Panc1 (cell line): ENCODE measurements around the gene KCND3. TPM values are rescaled to one million over a fixed set of nuclear protein-coding genes. Genes with fewer than 3 reads are reported as not detected.

Source experiments
- ATAC-seq: fragments of 200-7000 bp; cut with Tn5 transposase; 2 replicates; pipeline ENCODE4 v1.9.1; 2020; ENCODE audit warnings: mild to moderate bottlenecking, moderate library complexity
- BruUV-seq: library from RNA; stranded (reverse); fragments of 400-500 nt; replicated peaks from 2 replicates; lab custom pipeline; 2021; lab: Mats Ljungman, UMichigan
- CTCF ChIA-PET: fragments of 300-600 bp; sonication (Branson Sonifier 250); formaldehyde crosslinking; loops from one replicate; lab custom pipeline; 2022; ENCODE audit warnings: antibody characterized with exemption; lab: Charles Lee
- POLR2A ChIA-PET: fragments of 300-600 bp; sonication (Branson Sonifier 250); formaldehyde crosslinking; loops from one replicate; lab custom pipeline; 2022; ENCODE audit warnings: antibody characterized with exemption; lab: Charles Lee
- DNase-seq: peaks from one replicate; pipeline ENCODE4 v3.0.0-alpha.2; 2010; ENCODE audit warnings: low read depth, low spot score
- H3K27ac ChIP-seq: 2 replicates; pipeline ENCODE4 v1.5.1; 2011; ENCODE audit warnings: mild to moderate bottlenecking, low read length, inconsistent platforms
- H3K27me3 ChIP-seq: fragments of 200-500 bp; sonication (Bioruptor generic); 2 replicates; pipeline ENCODE4 v1.6.0; 2014; ENCODE audit warnings: low read length, inconsistent platforms; ENCODE audit not compliant: control insufficient read depth, insufficient read depth
- H3K36me3 ChIP-seq: fragments of 200-500 bp; sonication (Bioruptor generic); 2 replicates; pipeline ENCODE4 v1.5.1; 2014; ENCODE audit warnings: inconsistent platforms, mild to moderate bottlenecking, low read length, moderate library complexity; ENCODE audit not compliant: control insufficient read depth, insufficient read depth
- H3K4me1 ChIP-seq: 2 replicates; pipeline ENCODE4 v1.5.1; 2011; ENCODE audit warnings: inconsistent platforms, mild to moderate bottlenecking, low read length, moderate library complexity; ENCODE audit not compliant: control insufficient read depth, insufficient read depth
- H3K4me3 ChIP-seq, 2 experiments: 2 replicates each; pipeline ENCODE4 v1.5.1; 2011 to 2012; ENCODE audit warnings: low read depth in 2 of 2, low read length in 2 of 2, mild to moderate bottlenecking in 2 of 2, inconsistent platforms in 1 of 2, moderate library complexity in 1 of 2
- H3K9me3 ChIP-seq: fragments of 200-500 bp; sonication (Bioruptor generic); 2 replicates; pipeline ENCODE4 v1.5.1; 2014; ENCODE audit warnings: low read depth, mild to moderate bottlenecking, inconsistent platforms, low read length, moderate library complexity; ENCODE audit not compliant: control insufficient read depth, insufficient read depth
- POLR2AphosphoS5 ChIP-seq: IDR thresholded peaks from 2 replicates; pipeline ENCODE4 v1.6.1; 2012; ENCODE audit warnings: mild to moderate bottlenecking, low read depth, low read length, moderate library complexity
- SIN3A ChIP-seq: IDR thresholded peaks from 2 replicates; pipeline ENCODE4 v1.6.1; 2012; ENCODE audit warnings: low read depth, mild to moderate bottlenecking, low read length, moderate library complexity, borderline replicate concordance; ENCODE audit not compliant: insufficient read depth
- TCF7L2 ChIP-seq: IDR thresholded peaks from 2 replicates; pipeline ENCODE4 v1.6.1; 2011; ENCODE audit warnings: mild to moderate bottlenecking, low read depth, low read length, inconsistent platforms
- in situ Hi-C: cut with HindIII; loops from 2 replicates; pipeline ENCODE4 v1.10.0; 2016; ENCODE audit warnings: low sequenced_read_pairs, low pct_unique_long_range_greater_than_20kb
- intact Hi-C: fragments of 100-400 bp; cut with micrococcal nuclease; formaldehyde crosslinking; loops from one replicate; pipeline ENCODE4 v1.10.0; 2022; ENCODE audit not compliant: unreplicated experiment
- total RNA-seq: library from RNA; stranded (reverse); gene quantifications from one replicate; pipeline ENCODE4 v1.2.1, GENCODE V29; 2021; ENCODE audit not compliant: unreplicated experiment
- TF ChIP-seq, protein P1 (sequence below), 2 experiments: IDR thresholded peaks; 2 replicates each; pipeline ENCODE4 v1.6.1; 2011 to 2012; ENCODE audit warnings: low read depth in 2 of 2, control low read depth in 1 of 2, low read length in 1 of 2, mild to moderate bottlenecking in 1 of 2, moderate library complexity in 1 of 2; ENCODE audit not compliant: insufficient read depth in 1 of 2
- TF ChIP-seq, protein P2 (sequence below): fragments of 450-650 bp; IDR thresholded peaks from 2 replicates; pipeline ENCODE4 v1.5.1; 2017; ENCODE audit warnings: mild to moderate bottlenecking

Gene KCND3
- total RNA-seq, 1 experiment from 2014 or later = not detected

DNA sequence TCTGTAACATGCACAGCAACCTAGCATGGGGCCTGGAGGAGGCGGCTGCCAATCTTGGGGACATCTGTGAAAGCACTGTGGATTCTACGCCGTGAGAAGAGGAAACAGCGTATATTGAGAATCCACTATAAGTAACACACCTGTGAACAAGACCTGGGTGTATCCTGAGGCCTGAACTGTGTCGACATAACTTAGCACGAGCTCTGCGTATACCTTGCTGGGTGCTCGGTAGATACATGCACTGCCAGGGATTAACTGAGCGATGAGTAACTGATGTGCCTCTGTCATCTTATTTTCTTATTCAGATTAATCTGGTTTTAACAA is 175.2 kb downstream of the KCND3 start:
- no peak for DNase-seq
- Histone ChIP-seq H3K36me3 (no peaks in the 10 kb centered on the region), H3K4me1 (no peaks in the 10 kb centered on the region), H3K9me3 (no peaks in the 10 kb centered on the region), H3K27ac (no peak overlapping the region), H3K4me3 (no peak overlapping the region), H3K27me3 (no peaks in the 10 kb centered on the region)
- intact Hi-C loops (no loop called here), in situ Hi-C loops (no loop called here)
- ChIA-PET CTCF (no interaction called here), POLR2A (no interaction called here)
- ATAC-seq = no peak
- no peak for TF ChIP-seq POLR2AphosphoS5
- TF ChIP-seq SIN3A = no peak
- TF ChIP-seq, protein P1, sequence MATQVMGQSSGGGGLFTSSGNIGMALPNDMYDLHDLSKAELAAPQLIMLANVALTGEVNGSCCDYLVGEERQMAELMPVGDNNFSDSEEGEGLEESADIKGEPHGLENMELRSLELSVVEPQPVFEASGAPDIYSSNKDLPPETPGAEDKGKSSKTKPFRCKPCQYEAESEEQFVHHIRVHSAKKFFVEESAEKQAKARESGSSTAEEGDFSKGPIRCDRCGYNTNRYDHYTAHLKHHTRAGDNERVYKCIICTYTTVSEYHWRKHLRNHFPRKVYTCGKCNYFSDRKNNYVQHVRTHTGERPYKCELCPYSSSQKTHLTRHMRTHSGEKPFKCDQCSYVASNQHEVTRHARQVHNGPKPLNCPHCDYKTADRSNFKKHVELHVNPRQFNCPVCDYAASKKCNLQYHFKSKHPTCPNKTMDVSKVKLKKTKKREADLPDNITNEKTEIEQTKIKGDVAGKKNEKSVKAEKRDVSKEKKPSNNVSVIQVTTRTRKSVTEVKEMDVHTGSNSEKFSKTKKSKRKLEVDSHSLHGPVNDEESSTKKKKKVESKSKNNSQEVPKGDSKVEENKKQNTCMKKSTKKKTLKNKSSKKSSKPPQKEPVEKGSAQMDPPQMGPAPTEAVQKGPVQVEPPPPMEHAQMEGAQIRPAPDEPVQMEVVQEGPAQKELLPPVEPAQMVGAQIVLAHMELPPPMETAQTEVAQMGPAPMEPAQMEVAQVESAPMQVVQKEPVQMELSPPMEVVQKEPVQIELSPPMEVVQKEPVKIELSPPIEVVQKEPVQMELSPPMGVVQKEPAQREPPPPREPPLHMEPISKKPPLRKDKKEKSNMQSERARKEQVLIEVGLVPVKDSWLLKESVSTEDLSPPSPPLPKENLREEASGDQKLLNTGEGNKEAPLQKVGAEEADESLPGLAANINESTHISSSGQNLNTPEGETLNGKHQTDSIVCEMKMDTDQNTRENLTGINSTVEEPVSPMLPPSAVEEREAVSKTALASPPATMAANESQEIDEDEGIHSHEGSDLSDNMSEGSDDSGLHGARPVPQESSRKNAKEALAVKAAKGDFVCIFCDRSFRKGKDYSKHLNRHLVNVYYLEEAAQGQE (IDR thresholded peaks at IDR 0.05; ENCODE audit: insufficient read depth in 1 of 2, low read depth in 2 of 2, low read length in 1 of 2) = no peak
- TF ChIP-seq, protein P2, sequence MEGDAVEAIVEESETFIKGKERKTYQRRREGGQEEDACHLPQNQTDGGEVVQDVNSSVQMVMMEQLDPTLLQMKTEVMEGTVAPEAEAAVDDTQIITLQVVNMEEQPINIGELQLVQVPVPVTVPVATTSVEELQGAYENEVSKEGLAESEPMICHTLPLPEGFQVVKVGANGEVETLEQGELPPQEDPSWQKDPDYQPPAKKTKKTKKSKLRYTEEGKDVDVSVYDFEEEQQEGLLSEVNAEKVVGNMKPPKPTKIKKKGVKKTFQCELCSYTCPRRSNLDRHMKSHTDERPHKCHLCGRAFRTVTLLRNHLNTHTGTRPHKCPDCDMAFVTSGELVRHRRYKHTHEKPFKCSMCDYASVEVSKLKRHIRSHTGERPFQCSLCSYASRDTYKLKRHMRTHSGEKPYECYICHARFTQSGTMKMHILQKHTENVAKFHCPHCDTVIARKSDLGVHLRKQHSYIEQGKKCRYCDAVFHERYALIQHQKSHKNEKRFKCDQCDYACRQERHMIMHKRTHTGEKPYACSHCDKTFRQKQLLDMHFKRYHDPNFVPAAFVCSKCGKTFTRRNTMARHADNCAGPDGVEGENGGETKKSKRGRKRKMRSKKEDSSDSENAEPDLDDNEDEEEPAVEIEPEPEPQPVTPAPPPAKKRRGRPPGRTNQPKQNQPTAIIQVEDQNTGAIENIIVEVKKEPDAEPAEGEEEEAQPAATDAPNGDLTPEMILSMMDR = no peak
- BruUV-seq = no TSS peak

DNA sequence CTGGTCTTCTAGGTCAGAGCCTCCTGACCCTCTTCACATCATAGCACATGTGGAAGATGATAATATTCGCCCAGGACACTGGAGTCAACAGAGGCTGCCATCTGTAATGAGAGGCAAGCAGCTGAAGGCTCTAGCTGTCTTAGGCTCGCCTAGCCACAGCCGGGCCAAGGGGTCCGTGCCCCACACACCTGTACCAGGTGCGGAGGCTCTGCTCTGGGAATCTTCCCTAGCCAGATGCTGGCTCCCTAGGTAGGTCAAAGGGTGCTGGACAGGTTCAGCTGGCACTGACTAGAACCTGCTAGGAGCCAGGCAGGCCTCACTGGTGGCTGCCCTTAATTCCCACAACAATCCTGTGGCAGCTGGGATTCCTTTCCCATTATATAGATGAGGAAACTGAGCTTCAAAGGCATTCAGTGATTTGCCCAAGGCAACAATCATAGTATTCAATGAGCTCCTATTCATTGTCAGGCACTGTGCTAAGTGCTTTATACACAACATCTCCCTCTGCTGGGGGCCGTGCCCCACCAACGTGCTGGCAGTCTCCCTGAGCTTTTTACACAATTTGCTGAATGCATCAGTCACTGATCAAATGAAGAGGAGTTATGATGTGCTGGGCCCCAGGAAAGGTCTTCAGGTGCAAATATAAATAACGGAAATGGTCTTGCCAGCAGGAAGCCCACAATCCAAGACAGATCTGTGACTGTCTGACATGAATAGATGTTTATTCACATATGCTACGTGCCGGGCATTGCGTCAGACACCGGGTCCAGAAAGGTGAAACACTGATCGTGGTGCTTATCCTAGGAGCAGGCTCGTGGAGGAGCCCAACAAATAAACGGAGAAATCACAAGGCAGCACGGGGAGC is 175.8 kb downstream of the KCND3 start:
- ChIA-PET CTCF (no interaction called here), POLR2A (no interaction called here)
- ATAC-seq (no peak), DNase-seq (no peak)
- in situ Hi-C loops = no loop called here
- BruUV-seq = no TSS peak
- Histone ChIP-seq H3K4me1 (no peaks in the 10 kb centered on the region), H3K27ac (no peak overlapping the region), H3K4me3 (no peak overlapping the region), H3K9me3 (no peaks in the 10 kb centered on the region), H3K36me3 (no peaks in the 10 kb centered on the region), H3K27me3 (no peaks in the 10 kb centered on the region)
- intact Hi-C loops = no loop called here
- TF ChIP-seq, protein P2 = no peak; the same call in 1 of the 2 replicates
- TF ChIP-seq TCF7L2 (no peak), POLR2AphosphoS5 (no peak), SIN3A (no peak)
- TF ChIP-seq, protein P1 (IDR thresholded peaks at IDR 0.05; ENCODE audit: insufficient read depth in 1 of 2, low read depth in 2 of 2, low read length in 1 of 2) = no peak
